Karpas-422 (cell line): ENCODE results near the gene MDFI. TPM values are rescaled to one million over a fixed set of nuclear protein-coding genes. Genes with fewer than 3 reads are reported as not detected.

ENCODE experiments used
- DNase-seq: peaks from one replicate; pipeline ENCODE4 v3.0.0-alpha.2; 2015
- H2AFZ ChIP-seq: fragments of 200-600 bp; sonication (generic); 2 replicates; pipeline ENCODE4 v1.6.1; 2014; ENCODE audit warnings: antibody characterized with exemption, low read length, mixed read lengths
- H3K27ac ChIP-seq: fragments of 200-600 bp; sonication (generic); 2 replicates; pipeline ENCODE4 v1.5.1; 2014; ENCODE audit warnings: mild to moderate bottlenecking, low read length, moderate library complexity
- H3K27me3 ChIP-seq: fragments of 200-600 bp; sonication (generic); 2 replicates; pipeline ENCODE4 v1.6.1; 2014; ENCODE audit warnings: low read length, mixed read lengths
- H3K36me3 ChIP-seq: fragments of 200-600 bp; sonication (generic); 2 replicates; pipeline ENCODE4 v1.6.1; 2014; ENCODE audit warnings: low read length, mixed read lengths; ENCODE audit not compliant: insufficient read depth
- H3K4me1 ChIP-seq: fragments of 200-600 bp; sonication (generic); 2 replicates; pipeline ENCODE4 v1.6.1; 2014; ENCODE audit warnings: mild to moderate bottlenecking, low read length, mixed read lengths
- H3K4me2 ChIP-seq: fragments of 200-600 bp; sonication (generic); 2 replicates; pipeline ENCODE4 v1.6.1; 2014; ENCODE audit warnings: low read length, low read depth, mild to moderate bottlenecking; ENCODE audit not compliant: poor library complexity, severe bottlenecking
- H3K4me3 ChIP-seq: fragments of 200-600 bp; sonication (generic); 2 replicates; pipeline ENCODE4 v1.5.1; 2014; ENCODE audit warnings: mild to moderate bottlenecking, antibody characterized with exemption, low read length, mixed read lengths
- H3K79me2 ChIP-seq: fragments of 200-600 bp; sonication (generic); 2 replicates; pipeline ENCODE4 v1.6.1; 2014; ENCODE audit warnings: mild to moderate bottlenecking, low read length, mixed read lengths
- H3K9ac ChIP-seq: fragments of 200-600 bp; sonication (generic); 2 replicates; pipeline ENCODE4 v1.6.0; 2014; ENCODE audit warnings: low read length
- H3K9me2 ChIP-seq: fragments of 200-600 bp; sonication (generic), shearing (Covaris generic); replicated peaks from 2 replicates; pipeline ENCODE4 v1.6.0; 2014; ENCODE audit warnings: mild to moderate bottlenecking, low read length, moderate library complexity; ENCODE audit not compliant: insufficient read depth
- H3K9me3 ChIP-seq: fragments of 300-700, 200-600 bp; sonication (generic); 2 replicates; pipeline ENCODE4 v1.6.1; 2014; ENCODE audit warnings: low read length, mixed read lengths
- H4K20me1 ChIP-seq: fragments of 200-600 bp; sonication (generic); 2 replicates; pipeline ENCODE4 v1.6.1; 2014; ENCODE audit warnings: mild to moderate bottlenecking, antibody characterized with exemption, low read length, low read depth; ENCODE audit not compliant: insufficient read depth
- total RNA-seq: library from RNA; depleted of rRNA; stranded (reverse); fragments of >200 nt; shearing (Covaris generic); gene quantifications from 2 replicates; pipeline ENCODE4 v1.2.3, GENCODE V29; 2014; ENCODE audit warnings: low replicate concordance

The MDFI gene
- total RNA-seq, 1 experiment from 2014 or later: not detected

DNA sequence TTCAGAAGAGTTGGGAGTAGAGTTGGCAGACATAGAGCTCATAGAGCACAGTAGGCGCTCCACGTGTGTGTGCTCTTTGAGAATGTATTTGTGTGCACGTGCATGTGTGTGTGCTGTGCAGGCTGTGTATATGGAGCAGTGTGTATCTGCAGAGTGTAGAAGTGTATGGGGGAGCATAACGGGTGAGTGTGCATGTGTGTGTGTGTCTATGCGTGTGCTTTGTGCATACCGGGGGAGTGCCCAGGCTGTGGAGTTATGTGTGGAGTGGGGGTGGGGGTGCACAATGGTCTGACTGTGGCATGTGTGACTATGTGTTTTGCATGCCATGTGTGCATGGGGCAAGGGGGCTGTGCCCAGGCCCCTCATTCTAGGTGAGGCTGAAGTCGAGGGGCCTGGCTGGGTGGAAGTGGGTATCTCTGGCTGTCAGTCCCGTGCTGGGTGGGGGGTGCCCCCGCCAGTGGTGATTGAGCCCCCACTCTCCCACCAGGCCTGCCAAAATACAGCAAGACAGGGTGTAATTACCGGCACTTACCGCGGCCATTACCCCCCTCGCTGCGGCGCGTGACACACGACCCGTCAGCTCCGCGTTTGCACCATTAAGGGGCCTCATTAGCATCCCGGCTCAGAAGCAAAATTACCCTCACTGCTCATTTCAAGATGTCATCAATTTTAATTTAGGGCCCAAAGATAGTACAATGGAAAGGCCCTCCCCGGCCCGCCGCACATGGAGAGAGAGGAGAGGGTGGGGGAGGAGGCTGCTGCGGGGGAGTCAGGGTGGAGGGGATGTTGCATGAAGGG, 39.1 kb downstream of the MDFI start:
- H3K9me2 ChIP-seq: no peaks in the 10 kb centered on the region
- no peaks in the 10 kb centered on the region for H3K9me3 ChIP-seq
- 0 out of 2 replicates have a peak, but pooled peaks cover 6% of the 10 kb centered on the region for H4K20me1 ChIP-seq
- H3K27ac ChIP-seq: no peak overlapping the region
- no peak overlapping the region for H2AFZ ChIP-seq
- H3K79me2 ChIP-seq: no peaks in the 10 kb centered on the region
- DNase-seq: no peak
- no peaks in the 10 kb centered on the region for H3K27me3 ChIP-seq
- H3K4me1 ChIP-seq: no peaks in the 10 kb centered on the region
- H3K9ac ChIP-seq: no peak overlapping the region
- no peak overlapping the region for H3K4me2 ChIP-seq
- H3K4me3 ChIP-seq: no peak overlapping the region
- H3K36me3 ChIP-seq: no peaks in the 10 kb centered on the region

DNA sequence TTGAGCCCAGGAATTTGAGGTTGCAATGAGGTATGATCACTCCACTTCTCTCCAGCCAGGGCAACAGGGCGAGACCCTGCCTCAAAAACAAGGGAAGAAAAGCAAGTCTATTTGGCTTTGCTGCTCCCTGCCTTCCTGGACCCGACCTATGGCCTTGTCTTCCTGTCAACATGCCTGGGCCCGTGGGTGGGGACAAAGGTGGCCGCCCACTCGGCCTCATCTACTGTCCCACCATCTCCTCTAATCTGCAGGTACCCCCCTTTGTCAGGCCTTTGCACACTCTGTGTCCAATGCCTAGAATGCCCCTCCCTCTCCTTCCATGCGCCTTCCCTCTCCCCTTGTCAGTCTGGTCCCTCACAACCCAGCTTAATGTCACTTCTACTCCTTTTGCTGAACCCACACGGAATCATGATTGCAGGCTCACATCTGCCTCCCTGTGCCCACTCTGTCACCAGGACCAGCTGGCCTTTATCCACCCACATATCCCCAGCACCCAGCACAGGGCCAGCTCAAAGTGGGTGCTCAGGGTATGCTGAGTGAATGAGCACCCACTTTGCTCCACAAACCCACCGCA, 40.3 kb downstream of the MDFI start:
- H3K9me2 ChIP-seq: no peaks in the 10 kb centered on the region
- H3K9ac ChIP-seq: no peak overlapping the region
- H3K27me3 ChIP-seq: no peaks in the 10 kb centered on the region
- H2AFZ ChIP-seq: no peak overlapping the region
- DNase-seq: no peak
- no peak overlapping the region for H3K27ac ChIP-seq
- peaks cover 11% of the 10 kb centered on the region; the same call in 1 of the 2 replicates for H4K20me1 ChIP-seq
- H3K4me1 ChIP-seq: no peaks in the 10 kb centered on the region
- no peaks in the 10 kb centered on the region for H3K79me2 ChIP-seq
- H3K36me3 ChIP-seq: no peaks in the 10 kb centered on the region
- H3K9me3 ChIP-seq: no peaks in the 10 kb centered on the region
- H3K4me2 ChIP-seq: no peak overlapping the region
- no peak overlapping the region for H3K4me3 ChIP-seq

DNA sequence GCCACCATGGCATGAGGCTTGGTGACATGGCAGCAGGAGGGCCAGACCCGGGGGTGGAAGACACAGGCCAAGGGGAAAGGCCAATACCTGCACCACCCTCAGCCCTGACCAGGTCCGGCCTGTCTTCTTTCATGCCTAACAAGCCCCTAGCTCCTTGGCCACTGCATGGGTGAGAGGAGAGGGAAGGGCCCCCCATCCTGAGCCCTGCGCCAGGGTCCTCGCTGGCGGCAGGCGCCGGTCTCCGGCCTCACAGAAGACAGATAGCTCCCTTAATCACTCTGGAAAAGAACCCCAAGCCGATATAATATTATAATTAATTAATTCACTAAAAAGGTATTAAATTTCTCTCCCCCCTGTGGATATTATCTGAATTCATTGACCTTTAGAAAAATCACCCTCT, 41.4 kb downstream of the MDFI start:
- DNase-seq: no peak
- H3K9ac ChIP-seq: no peak overlapping the region
- H4K20me1 ChIP-seq: peaks cover 7% of the 10 kb centered on the region; the same call in 1 of the 2 replicates
- H3K9me3 ChIP-seq: no peaks in the 10 kb centered on the region
- H3K4me3 ChIP-seq: no peak overlapping the region
- peaks cover under 1% of the 10 kb centered on the region; the same call in 1 of the 2 replicates for H3K36me3 ChIP-seq
- no peaks in the 10 kb centered on the region for H3K27me3 ChIP-seq
- no peaks in the 10 kb centered on the region for H3K79me2 ChIP-seq
- H3K4me2 ChIP-seq: no peak overlapping the region
- H3K27ac ChIP-seq: no peak overlapping the region
- no peaks in the 10 kb centered on the region for H3K9me2 ChIP-seq
- no peak overlapping the region for H2AFZ ChIP-seq
- H3K4me1 ChIP-seq: no peaks in the 10 kb centered on the region; the same call in 1 of the 2 replicates

DNA sequence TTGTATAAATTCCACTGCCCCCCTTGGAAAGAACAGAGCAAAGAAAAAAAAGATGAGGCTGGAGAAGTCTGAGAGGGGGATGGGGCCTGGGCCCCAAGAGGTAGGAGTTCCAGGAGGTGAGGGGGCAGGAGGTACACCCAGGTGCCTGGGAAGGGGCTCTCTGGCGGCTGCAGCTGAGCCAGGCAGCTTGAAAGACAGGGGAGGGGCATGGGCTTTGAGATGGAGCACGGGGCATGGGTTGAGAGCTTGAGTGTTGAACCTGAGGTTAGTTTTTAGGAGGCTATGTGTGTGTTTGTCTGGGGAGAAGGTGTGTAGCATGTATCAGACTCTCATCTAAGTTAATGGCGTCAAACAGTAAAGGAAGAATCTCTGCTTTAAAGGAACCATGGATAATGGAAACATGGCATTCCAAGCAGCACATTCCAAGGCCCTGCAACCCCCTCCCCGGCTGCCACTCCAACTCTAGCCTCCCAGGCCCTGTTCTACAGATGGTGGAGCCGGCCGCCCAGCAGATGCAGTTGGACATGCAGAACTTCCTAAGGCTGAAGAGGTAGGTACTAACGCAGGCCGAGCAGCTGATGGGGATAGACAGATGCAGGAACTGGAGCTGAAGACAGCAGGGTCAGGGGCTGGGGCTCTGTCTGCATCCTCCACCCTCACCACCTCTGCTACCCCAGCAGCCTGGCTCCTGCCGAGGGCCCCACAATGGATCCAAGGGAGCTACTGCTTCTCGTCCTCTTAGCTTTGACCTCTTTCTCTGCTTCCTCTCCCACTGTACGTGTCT, 42.1 kb downstream of the MDFI start:
- no peaks in the 10 kb centered on the region for H3K9me3 ChIP-seq
- H3K4me2 ChIP-seq: no peak overlapping the region
- no peak overlapping the region for H3K9ac ChIP-seq
- no peaks in the 10 kb centered on the region for H3K79me2 ChIP-seq
- H3K4me3 ChIP-seq: no peak overlapping the region
- no peak overlapping the region for H3K27ac ChIP-seq
- peaks cover 7% of the 10 kb centered on the region; the same call in 1 of the 2 replicates for H4K20me1 ChIP-seq
- H3K4me1 ChIP-seq: no peaks in the 10 kb centered on the region; the same call in 1 of the 2 replicates
- H3K27me3 ChIP-seq: no peaks in the 10 kb centered on the region
- DNase-seq: no peak
- H3K9me2 ChIP-seq: no peaks in the 10 kb centered on the region
- no peak overlapping the region for H2AFZ ChIP-seq
- H3K36me3 ChIP-seq: peaks cover 8% of the 10 kb centered on the region; the same call in 1 of the 2 replicates

DNA sequence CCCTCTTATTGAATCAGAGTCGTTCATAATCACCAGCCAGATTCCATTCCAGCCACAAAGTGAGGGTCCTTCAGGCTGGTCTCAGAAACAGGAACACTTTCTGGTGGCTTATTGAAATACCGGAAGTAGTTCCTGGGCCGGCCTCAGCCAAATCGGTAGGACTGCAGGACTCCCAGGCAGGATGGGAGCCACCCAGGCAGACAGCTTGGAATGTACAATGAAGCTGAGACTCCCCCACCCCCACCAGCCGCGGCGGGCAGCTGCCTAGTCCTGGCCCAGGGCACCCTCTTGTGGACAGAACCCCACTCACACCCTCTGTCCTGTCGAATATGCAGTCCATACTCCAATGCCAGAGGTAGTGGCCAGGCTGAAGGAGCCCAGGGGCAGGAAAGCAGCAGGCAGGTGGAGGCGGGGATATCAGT, 43.8 kb downstream of the MDFI start:
- Histone ChIP-seq H3K36me3 (peaks cover 20% of the 10 kb centered on the region; the same call in 1 of the 2 replicates), H4K20me1 (peaks cover 11% of the 10 kb centered on the region; the same call in 1 of the 2 replicates), H3K4me3 (no peak overlapping the region), H3K27ac (no peak overlapping the region), H2AFZ (no peak overlapping the region), H3K9me3 (no peaks in the 10 kb centered on the region), H3K27me3 (no peaks in the 10 kb centered on the region), H3K9me2 (no peaks in the 10 kb centered on the region), H3K4me1 (no peaks in the 10 kb centered on the region; the same call in 1 of the 2 replicates), H3K9ac (no peak overlapping the region), H3K4me2 (no peak overlapping the region), H3K79me2 (no peaks in the 10 kb centered on the region)
- DNase-seq: peak; percentile 85

DNA sequence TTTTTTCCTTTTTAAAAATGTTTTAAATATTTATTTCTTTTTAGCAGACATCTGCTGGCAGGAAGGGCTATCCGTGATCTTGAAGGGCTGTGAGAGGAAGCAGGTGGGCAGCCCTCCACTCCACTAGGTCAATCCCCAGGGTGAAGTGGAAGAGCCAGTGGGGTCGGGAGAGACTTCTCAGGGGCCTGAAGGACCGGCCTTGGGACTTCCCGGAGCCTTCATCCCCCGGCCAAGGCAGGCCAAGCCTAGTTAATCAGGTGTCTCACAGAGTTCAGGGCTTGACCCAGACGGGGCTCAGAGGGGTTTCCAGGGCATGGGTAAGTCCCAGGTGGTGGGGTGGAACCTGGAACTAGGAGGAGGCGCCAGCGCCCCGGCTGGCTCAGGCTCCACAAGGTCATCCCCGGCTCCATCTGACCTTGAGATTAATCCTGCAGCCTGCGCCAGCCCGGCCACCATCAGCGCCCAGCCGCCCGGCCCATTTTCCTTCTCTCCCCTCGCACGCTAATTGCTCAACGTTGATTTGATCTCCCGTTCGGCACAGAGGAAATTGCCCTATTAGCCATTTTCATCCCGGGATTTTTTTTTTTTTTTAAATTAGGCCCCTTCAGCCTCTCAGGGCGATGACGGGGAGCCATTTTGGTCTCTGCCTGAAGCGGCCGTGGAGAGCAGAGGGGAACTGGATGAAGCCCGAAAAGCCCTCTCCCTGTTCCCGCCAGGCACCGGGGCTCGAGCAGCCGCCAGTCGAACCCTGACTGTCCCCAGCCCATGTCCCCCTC, 44.4 kb downstream of the MDFI start:
- H3K79me2 ChIP-seq: no peaks in the 10 kb centered on the region
- no peak overlapping the region for H2AFZ ChIP-seq
- no peaks in the 10 kb centered on the region for H3K27me3 ChIP-seq
- no peak overlapping the region for H3K9ac ChIP-seq
- H3K9me3 ChIP-seq: no peaks in the 10 kb centered on the region
- no peaks in the 10 kb centered on the region; the same call in 1 of the 2 replicates for H3K4me1 ChIP-seq
- H3K27ac ChIP-seq: no peak overlapping the region
- peaks cover 23% of the 10 kb centered on the region; the same call in 1 of the 2 replicates for H3K36me3 ChIP-seq
- H3K4me2 ChIP-seq: no peak overlapping the region
- no peak for DNase-seq
- H3K4me3 ChIP-seq: no peak overlapping the region
- no peaks in the 10 kb centered on the region for H3K9me2 ChIP-seq
- H4K20me1 ChIP-seq: peaks cover 11% of the 10 kb centered on the region; the same call in 1 of the 2 replicates

DNA sequence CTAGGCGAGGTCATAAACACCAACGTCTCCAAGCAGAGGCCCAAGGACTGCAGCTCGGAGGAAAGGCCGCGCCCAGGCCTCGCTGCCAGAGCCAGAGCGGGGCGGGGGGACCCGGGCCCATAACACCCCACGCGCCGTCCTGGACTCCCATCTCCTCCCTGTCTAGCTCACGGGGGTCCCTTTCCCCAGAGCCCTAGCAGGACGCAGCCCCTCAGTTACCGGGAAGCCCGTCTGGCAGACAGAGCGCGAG, 44.9 kb downstream of the MDFI start:
- H3K4me3 ChIP-seq: no peak overlapping the region
- H3K79me2 ChIP-seq: no peaks in the 10 kb centered on the region
- no peak overlapping the region for H3K4me2 ChIP-seq
- H4K20me1 ChIP-seq: peaks cover 11% of the 10 kb centered on the region; the same call in 1 of the 2 replicates
- no peaks in the 10 kb centered on the region; the same call in 1 of the 2 replicates for H3K4me1 ChIP-seq
- no peaks in the 10 kb centered on the region for H3K9me3 ChIP-seq
- no peak overlapping the region for H3K9ac ChIP-seq
- H2AFZ ChIP-seq: no peak overlapping the region
- peaks cover 26% of the 10 kb centered on the region; the same call in 1 of the 2 replicates for H3K36me3 ChIP-seq
- H3K27me3 ChIP-seq: no peaks in the 10 kb centered on the region
- no peaks in the 10 kb centered on the region for H3K9me2 ChIP-seq
- DNase-seq: no peak
- H3K27ac ChIP-seq: no peak overlapping the region
